GM23338 (cell line): ENCODE measurements around the gene AHNAK. TPM values are rescaled to one million over a fixed set of nuclear protein-coding genes. Genes with fewer than 3 reads are reported as not detected.

ENCODE experiments used
- ATAC-seq: fragments of 200-7000 bp; cut with Tn5 transposase; 3 replicates; pipeline ENCODE4 v1.9.1; 2020
- DNase-seq: peaks from one replicate; pipeline ENCODE4 v3.0.0-alpha.2; 2015; ENCODE audit warnings: low spot score
- H2AFZ ChIP-seq: fragments of 200-600 bp; sonication (generic); 2 replicates; pipeline ENCODE4 v1.8.0; 2016; ENCODE audit warnings: antibody characterized with exemption, mild to moderate bottlenecking, moderate library complexity
- H3F3A ChIP-seq: fragments of 200-600 bp; sonication (generic); replicated peaks from 2 replicates; pipeline ENCODE4 v1.8.0; 2017; ENCODE audit warnings: antibody characterized with exemption, mixed run types, low read depth
- H3K27ac ChIP-seq: fragments of 200-600 bp; sonication (generic); 2 replicates; pipeline ENCODE4 v1.6.1; 2016; ENCODE audit warnings: low read depth
- H3K27me3 ChIP-seq: fragments of 200-600 bp; sonication (generic); 2 replicates; pipeline ENCODE4 v1.8.0; 2016; ENCODE audit warnings: mild to moderate bottlenecking, mixed run types, moderate library complexity; ENCODE audit not compliant: insufficient read depth
- H3K36me3 ChIP-seq: fragments of 200-600 bp; sonication (generic); 2 replicates; pipeline ENCODE4 v1.8.0; 2016; ENCODE audit warnings: mild to moderate bottlenecking; ENCODE audit not compliant: insufficient read depth
- H3K4me1 ChIP-seq: fragments of 200-600 bp; sonication (generic); 2 replicates; pipeline ENCODE4 v1.8.0; 2016; ENCODE audit warnings: mild to moderate bottlenecking, moderate library complexity; ENCODE audit not compliant: insufficient read depth
- H3K4me2 ChIP-seq: fragments of 200-600 bp; sonication (generic); 2 replicates; pipeline ENCODE4 v1.7.1; 2017; ENCODE audit warnings: mixed run types
- H3K4me3 ChIP-seq: fragments of 200-600 bp; sonication (generic); 2 replicates; pipeline ENCODE4 v1.6.1; 2016; ENCODE audit warnings: mixed run types
- H3K79me2 ChIP-seq: fragments of 200-600 bp; sonication (generic); replicated peaks from 2 replicates; pipeline ENCODE4 v1.8.0; 2017; ENCODE audit warnings: mild to moderate bottlenecking; ENCODE audit not compliant: insufficient read depth
- H3K9me2 ChIP-seq: fragments of 200-600 bp; sonication (generic); 2 replicates; pipeline ENCODE4 v1.8.0; 2017; ENCODE audit not compliant: insufficient read depth
- H4K20me1 ChIP-seq: fragments of 200-600 bp; sonication (generic); replicated peaks from 2 replicates; pipeline ENCODE4 v1.8.0; 2017; ENCODE audit warnings: mild to moderate bottlenecking; ENCODE audit not compliant: insufficient read depth
- H3K27ac Mint-ChIP-seq: 2 replicates; pipeline ENCODE4 v1.8.0; 2020; ENCODE audit warnings: inconsistent platforms, mild to moderate bottlenecking, moderate library complexity, mixed read lengths
- H3K27me3 Mint-ChIP-seq: 3 replicates; pipeline ENCODE4 v1.8.0; 2022; ENCODE audit warnings: low read depth, mild to moderate bottlenecking, moderate library complexity, mixed read lengths, inconsistent platforms; ENCODE audit not compliant: insufficient read depth, poor library complexity
- H3K36me3 Mint-ChIP-seq: 3 replicates; pipeline ENCODE4 v1.8.0; 2021; ENCODE audit warnings: low read depth, mild to moderate bottlenecking, inconsistent platforms, moderate library complexity, mixed read lengths
- H3K4me1 Mint-ChIP-seq: 3 replicates; pipeline ENCODE4 v1.8.0; 2020; ENCODE audit warnings: mild to moderate bottlenecking, inconsistent platforms, mixed read lengths
- H3K4me3 Mint-ChIP-seq: 3 replicates; pipeline ENCODE4 v1.8.0; 2021; ENCODE audit warnings: moderate library complexity, mild to moderate bottlenecking, inconsistent platforms, mixed read lengths
- H3K9me3 Mint-ChIP-seq: 3 replicates; pipeline ENCODE4 v1.8.0; 2020; ENCODE audit warnings: moderate library complexity, mild to moderate bottlenecking, inconsistent platforms, mixed read lengths
- NANOG ChIP-seq: IDR thresholded peaks from 2 replicates; pipeline ENCODE4 v1.6.1; 2016; ENCODE audit warnings: antibody characterized with exemption, borderline replicate concordance
- ZNF331 ChIP-seq: fragments of 250-450 bp; sonication (Bioruptor Pico); IDR thresholded peaks from 2 replicates; pipeline ENCODE4 v1.5.0; 2020; ENCODE audit warnings: low read depth, mild to moderate bottlenecking, moderate library complexity
- polyA plus RNA-seq: library from polyadenylated mRNA; unstranded; fragments of >200 nt; fragmentation: Nextera tagmentation; extraction: Ambion mirVana; gene quantifications from 2 replicates; pipeline ENCODE4 v1.2.1, GENCODE V29; 2016
- total RNA-seq: library from RNA; depleted of rRNA; stranded (reverse); fragments of >200 nt; shearing (Covaris generic); gene quantifications from 2 replicates; pipeline ENCODE4 v1.2.3, GENCODE V29; 2014
- TF ChIP-seq, protein P1 (sequence below): IDR thresholded peaks from 2 replicates; pipeline ENCODE4 v1.6.1; 2016; ENCODE audit warnings: antibody characterized with exemption
- TF ChIP-seq, protein P2 (sequence below): fragments of 250-450 bp; sonication (Bioruptor Pico); IDR thresholded peaks from 2 replicates; pipeline ENCODE4 v1.5.0; 2020; ENCODE audit warnings: mild to moderate bottlenecking, moderate library complexity
- TF ChIP-seq, protein P3 (sequence below): IDR thresholded peaks from one replicate; pipeline ENCODE4 v1.6.1; 2018; ENCODE audit warnings: antibody characterized with exemption; ENCODE audit not compliant: unreplicated experiment

AHNAK gene
- total and polyA plus RNA-seq, 2 experiments from 2014 or later = 0.91 to 2.1 TPM

DNA sequence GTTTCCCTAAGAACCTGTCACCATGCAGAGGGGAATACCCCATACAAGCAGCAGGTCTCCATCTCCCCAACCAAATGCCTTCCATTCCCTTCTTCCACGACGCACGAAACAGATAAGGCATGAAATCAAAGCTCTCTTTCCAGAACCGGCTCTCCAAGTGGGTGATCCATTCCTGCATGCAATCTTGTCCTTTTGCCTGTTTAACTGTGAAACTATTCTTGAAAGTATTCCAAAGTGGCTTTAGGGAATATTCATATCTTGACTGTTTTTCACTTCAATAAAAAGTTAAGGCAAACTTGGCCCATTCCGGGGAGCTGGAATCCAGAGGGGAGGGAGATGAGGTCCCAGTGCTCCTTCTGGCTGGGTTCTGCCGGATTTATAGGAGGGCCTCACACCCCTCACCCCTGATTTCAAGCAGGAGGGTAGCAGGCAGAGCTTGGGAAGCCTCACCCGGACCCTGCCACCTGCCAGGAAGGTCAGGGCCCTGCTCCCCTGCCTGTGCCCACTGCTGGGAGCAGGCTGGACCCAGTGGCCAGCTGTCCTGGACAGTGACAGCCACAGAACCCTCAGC, 66.9 kb downstream of the AHNAK start:
- peak overlapping the region; percentile 52; the same call in 1 of the 2 replicates for H2AFZ ChIP-seq

More for the DNA sequence above, 66.9 kb downstream of the AHNAK start:
- H3K27me3 Mint-ChIP-seq = peaks cover 12% of the 10 kb centered on the region
- no peaks in the 10 kb centered on the region; the same call in 2 of the 3 replicates for H3K9me3 Mint-ChIP-seq
- H3K9me2 ChIP-seq = no peaks in the 10 kb centered on the region
- H3K4me2 ChIP-seq = no peak overlapping the region
- no peaks in the 10 kb centered on the region for H4K20me1 ChIP-seq
- TF ChIP-seq ZNF331 (CRISPR knock-in tag) (no peak), NANOG (no peak)
- TF ChIP-seq, protein P1, sequence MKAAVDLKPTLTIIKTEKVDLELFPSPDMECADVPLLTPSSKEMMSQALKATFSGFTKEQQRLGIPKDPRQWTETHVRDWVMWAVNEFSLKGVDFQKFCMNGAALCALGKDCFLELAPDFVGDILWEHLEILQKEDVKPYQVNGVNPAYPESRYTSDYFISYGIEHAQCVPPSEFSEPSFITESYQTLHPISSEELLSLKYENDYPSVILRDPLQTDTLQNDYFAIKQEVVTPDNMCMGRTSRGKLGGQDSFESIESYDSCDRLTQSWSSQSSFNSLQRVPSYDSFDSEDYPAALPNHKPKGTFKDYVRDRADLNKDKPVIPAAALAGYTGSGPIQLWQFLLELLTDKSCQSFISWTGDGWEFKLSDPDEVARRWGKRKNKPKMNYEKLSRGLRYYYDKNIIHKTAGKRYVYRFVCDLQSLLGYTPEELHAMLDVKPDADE = no peak
- TF ChIP-seq, protein P2, sequence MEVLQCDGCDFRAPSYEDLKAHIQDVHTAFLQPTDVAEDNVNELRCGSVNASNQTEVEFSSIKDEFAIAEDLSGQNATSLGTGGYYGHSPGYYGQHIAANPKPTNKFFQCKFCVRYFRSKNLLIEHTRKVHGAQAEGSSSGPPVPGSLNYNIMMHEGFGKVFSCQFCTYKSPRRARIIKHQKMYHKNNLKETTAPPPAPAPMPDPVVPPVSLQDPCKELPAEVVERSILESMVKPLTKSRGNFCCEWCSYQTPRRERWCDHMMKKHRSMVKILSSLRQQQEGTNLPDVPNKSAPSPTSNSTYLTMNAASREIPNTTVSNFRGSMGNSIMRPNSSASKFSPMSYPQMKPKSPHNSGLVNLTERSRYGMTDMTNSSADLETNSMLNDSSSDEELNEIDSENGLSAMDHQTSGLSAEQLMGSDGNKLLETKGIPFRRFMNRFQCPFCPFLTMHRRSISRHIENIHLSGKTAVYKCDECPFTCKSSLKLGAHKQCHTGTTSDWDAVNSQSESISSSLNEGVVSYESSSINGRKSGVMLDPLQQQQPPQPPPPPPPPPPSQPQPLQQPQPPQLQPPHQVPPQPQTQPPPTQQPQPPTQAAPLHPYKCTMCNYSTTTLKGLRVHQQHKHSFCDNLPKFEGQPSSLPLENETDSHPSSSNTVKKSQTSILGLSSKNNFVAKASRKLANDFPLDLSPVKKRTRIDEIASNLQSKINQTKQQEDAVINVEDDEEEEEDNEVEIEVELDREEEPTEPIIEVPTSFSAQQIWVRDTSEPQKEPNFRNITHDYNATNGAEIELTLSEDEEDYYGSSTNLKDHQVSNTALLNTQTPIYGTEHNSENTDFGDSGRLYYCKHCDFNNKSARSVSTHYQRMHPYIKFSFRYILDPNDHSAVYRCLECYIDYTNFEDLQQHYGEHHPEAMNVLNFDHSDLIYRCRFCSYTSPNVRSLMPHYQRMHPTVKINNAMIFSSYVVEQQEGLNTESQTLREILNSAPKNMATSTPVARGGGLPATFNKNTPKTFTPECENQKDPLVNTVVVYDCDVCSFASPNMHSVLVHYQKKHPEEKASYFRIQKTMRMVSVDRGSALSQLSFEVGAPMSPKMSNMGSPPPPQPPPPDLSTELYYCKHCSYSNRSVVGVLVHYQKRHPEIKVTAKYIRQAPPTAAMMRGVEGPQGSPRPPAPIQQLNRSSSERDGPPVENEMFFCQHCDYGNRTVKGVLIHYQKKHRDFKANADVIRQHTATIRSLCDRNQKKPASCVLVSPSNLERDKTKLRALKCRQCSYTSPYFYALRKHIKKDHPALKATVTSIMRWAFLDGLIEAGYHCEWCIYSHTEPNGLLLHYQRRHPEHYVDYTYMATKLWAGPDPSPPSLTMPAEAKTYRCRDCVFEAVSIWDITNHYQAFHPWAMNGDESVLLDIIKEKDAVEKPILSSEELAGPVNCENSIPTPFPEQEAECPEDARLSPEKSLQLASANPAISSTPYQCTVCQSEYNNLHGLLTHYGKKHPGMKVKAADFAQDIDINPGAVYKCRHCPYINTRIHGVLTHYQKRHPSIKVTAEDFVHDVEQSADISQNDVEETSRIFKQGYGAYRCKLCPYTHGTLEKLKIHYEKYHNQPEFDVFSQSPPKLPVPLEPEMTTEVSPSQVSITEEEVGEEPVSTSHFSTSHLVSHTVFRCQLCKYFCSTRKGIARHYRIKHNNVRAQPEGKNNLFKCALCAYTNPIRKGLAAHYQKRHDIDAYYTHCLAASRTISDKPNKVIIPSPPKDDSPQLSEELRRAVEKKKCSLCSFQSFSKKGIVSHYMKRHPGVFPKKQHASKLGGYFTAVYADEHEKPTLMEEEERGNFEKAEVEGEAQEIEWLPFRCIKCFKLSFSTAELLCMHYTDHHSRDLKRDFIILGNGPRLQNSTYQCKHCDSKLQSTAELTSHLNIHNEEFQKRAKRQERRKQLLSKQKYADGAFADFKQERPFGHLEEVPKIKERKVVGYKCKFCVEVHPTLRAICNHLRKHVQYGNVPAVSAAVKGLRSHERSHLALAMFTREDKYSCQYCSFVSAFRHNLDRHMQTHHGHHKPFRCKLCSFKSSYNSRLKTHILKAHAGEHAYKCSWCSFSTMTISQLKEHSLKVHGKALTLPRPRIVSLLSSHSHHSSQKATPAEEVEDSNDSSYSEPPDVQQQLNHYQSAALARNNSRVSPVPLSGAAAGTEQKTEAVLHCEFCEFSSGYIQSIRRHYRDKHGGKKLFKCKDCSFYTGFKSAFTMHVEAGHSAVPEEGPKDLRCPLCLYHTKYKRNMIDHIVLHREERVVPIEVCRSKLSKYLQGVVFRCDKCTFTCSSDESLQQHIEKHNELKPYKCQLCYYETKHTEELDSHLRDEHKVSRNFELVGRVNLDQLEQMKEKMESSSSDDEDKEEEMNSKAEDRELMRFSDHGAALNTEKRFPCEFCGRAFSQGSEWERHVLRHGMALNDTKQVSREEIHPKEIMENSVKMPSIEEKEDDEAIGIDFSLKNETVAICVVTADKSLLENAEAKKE (CRISPR knock-in tag) = no peak
- TF ChIP-seq, protein P3, sequence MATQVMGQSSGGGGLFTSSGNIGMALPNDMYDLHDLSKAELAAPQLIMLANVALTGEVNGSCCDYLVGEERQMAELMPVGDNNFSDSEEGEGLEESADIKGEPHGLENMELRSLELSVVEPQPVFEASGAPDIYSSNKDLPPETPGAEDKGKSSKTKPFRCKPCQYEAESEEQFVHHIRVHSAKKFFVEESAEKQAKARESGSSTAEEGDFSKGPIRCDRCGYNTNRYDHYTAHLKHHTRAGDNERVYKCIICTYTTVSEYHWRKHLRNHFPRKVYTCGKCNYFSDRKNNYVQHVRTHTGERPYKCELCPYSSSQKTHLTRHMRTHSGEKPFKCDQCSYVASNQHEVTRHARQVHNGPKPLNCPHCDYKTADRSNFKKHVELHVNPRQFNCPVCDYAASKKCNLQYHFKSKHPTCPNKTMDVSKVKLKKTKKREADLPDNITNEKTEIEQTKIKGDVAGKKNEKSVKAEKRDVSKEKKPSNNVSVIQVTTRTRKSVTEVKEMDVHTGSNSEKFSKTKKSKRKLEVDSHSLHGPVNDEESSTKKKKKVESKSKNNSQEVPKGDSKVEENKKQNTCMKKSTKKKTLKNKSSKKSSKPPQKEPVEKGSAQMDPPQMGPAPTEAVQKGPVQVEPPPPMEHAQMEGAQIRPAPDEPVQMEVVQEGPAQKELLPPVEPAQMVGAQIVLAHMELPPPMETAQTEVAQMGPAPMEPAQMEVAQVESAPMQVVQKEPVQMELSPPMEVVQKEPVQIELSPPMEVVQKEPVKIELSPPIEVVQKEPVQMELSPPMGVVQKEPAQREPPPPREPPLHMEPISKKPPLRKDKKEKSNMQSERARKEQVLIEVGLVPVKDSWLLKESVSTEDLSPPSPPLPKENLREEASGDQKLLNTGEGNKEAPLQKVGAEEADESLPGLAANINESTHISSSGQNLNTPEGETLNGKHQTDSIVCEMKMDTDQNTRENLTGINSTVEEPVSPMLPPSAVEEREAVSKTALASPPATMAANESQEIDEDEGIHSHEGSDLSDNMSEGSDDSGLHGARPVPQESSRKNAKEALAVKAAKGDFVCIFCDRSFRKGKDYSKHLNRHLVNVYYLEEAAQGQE = no peak
- H3K36me3 ChIP-seq = no peaks in the 10 kb centered on the region
- ATAC-seq = no peak
- H3K27ac ChIP-seq = no peak overlapping the region
- no peaks in the 10 kb centered on the region for H3K27me3 ChIP-seq
- no peaks in the 10 kb centered on the region for H3K79me2 ChIP-seq
- DNase-seq = no peak
- no peak overlapping the region for H3K4me3 Mint-ChIP-seq
- no peaks in the 10 kb centered on the region for H3K4me1 ChIP-seq
- no peaks in the 10 kb centered on the region; the same call in 2 of the 3 replicates for H3K36me3 Mint-ChIP-seq
- H3K27ac Mint-ChIP-seq = no peak overlapping the region
- H3F3A ChIP-seq = no peaks in the 10 kb centered on the region
- no peak overlapping the region for H3K4me3 ChIP-seq
- H3K4me1 Mint-ChIP-seq = peaks cover 8% of the 10 kb centered on the region
